SU-DHL-6 (cell line): ENCODE results near the gene TMEM178B.

ENCODE experiments used
- CTCF ChIP-seq: fragments of 200-600 bp; sonication (generic); IDR thresholded peaks from one replicate; pipeline ENCODE4 v1.5.1; 2017; ENCODE audit warnings: antibody characterized with exemption, mild to moderate bottlenecking, low read length, moderate library complexity; ENCODE audit not compliant: insufficient read depth, poor library complexity, severe bottlenecking
- EZH2phosphoT487 ChIP-seq: fragments of 200-600 bp; sonication (generic), shearing (Covaris generic); conservative IDR thresholded peaks from 2 replicates; pipeline ENCODE4 v1.6.1; 2018; ENCODE audit warnings: mild to moderate bottlenecking, antibody characterized with exemption, low read length, moderate library complexity, mixed read lengths

- TF ChIP-seq CTCF (no peak), EZH2phosphoT487 (no peak)
Observed at GRCh38 chr7:141528399-141528798, 454.5 kb downstream of the TMEM178B start.
